ENCODE data around the gene TLE6. TPM values are rescaled to one million over a fixed set of nuclear protein-coding genes. Genes with fewer than 3 reads are reported as not detected.

TLE6 gene
- total RNA-seq, 1 donor from 2014 or later: 0.55 TPM

- Mint-ChIP-seq H3K27me3 (ENCODE audit: low read depth) (peaks cover 19% of the 10 kb centered on the region), H3K4me3 (ENCODE audit: unreplicated experiment) (no peak overlapping the region), H3K36me3 (ENCODE audit: low read depth) (peaks cover 2% of the 10 kb centered on the region), H3K9me3 (ENCODE audit: low read depth) (no peaks in the 10 kb centered on the region), H3K27ac (ENCODE audit: unreplicated experiment) (no peak overlapping the region), H3K4me1 (ENCODE audit: low read depth) (peaks cover 4% of the 10 kb centered on the region)
- DNase-seq (ENCODE audit: low spot score): no peak
- no peak for TF ChIP-seq CTCF (IDR thresholded peaks at IDR 0.05)
These were observed 47.6 kb downstream of the TLE6 start for GRCh38 chr19:3024870-3025548.

GRCh38 chr19:3025549-3025886, 48.2 kb downstream of the TLE6 start:
- DNase-seq (ENCODE audit: low spot score): no peak
- Mint-ChIP-seq H3K27me3 (ENCODE audit: low read depth) (peaks cover 22% of the 10 kb centered on the region), H3K27ac (ENCODE audit: unreplicated experiment) (no peak overlapping the region), H3K4me3 (ENCODE audit: unreplicated experiment) (no peak overlapping the region), H3K36me3 (ENCODE audit: low read depth) (peaks cover 2% of the 10 kb centered on the region), H3K4me1 (ENCODE audit: low read depth) (peaks cover 1% of the 10 kb centered on the region), H3K9me3 (ENCODE audit: low read depth) (no peaks in the 10 kb centered on the region)
- TF ChIP-seq CTCF (IDR thresholded peaks at IDR 0.05): no peak

- no peak for TF ChIP-seq CTCF (IDR thresholded peaks at IDR 0.05)
- Mint-ChIP-seq H3K4me3 (ENCODE audit: unreplicated experiment) (no peak overlapping the region), H3K4me1 (ENCODE audit: low read depth) (no peaks in the 10 kb centered on the region), H3K27ac (ENCODE audit: unreplicated experiment) (no peak overlapping the region), H3K9me3 (ENCODE audit: low read depth) (no peaks in the 10 kb centered on the region), H3K27me3 (ENCODE audit: low read depth) (peaks cover 29% of the 10 kb centered on the region), H3K36me3 (ENCODE audit: low read depth) (peaks cover 3% of the 10 kb centered on the region)
- no peak for DNase-seq (ENCODE audit: low spot score)
These were observed 49.4 kb downstream of the TLE6 start for GRCh38 chr19:3026768-3027167.

GRCh38 chr19:3027292-3027691, 49.9 kb downstream of the TLE6 start:
- Mint-ChIP-seq H3K36me3 (ENCODE audit: low read depth) (peaks cover 3% of the 10 kb centered on the region), H3K4me1 (ENCODE audit: low read depth) (no peaks in the 10 kb centered on the region), H3K27ac (ENCODE audit: unreplicated experiment) (no peak overlapping the region), H3K4me3 (ENCODE audit: unreplicated experiment) (peak overlapping the region; percentile 3), H3K27me3 (ENCODE audit: low read depth) (peaks cover 31% of the 10 kb centered on the region), H3K9me3 (ENCODE audit: low read depth) (no peaks in the 10 kb centered on the region)
- DNase-seq (ENCODE audit: low spot score): no peak
- TF ChIP-seq CTCF (IDR thresholded peaks at IDR 0.05): no peak

- H3K4me1 Mint-ChIP-seq (ENCODE audit: low read depth): no peaks in the 10 kb centered on the region
These were observed 50.6 kb downstream of the TLE6 start for GRCh38 chr19:3027981-3028304.

More at GRCh38 chr19:3027981-3028304, 50.6 kb downstream of the TLE6 start:
- H3K27me3 Mint-ChIP-seq (ENCODE audit: low read depth): peaks cover 36% of the 10 kb centered on the region
- no peak overlapping the region for H3K27ac Mint-ChIP-seq (ENCODE audit: unreplicated experiment)
- peaks cover 3% of the 10 kb centered on the region for H3K36me3 Mint-ChIP-seq (ENCODE audit: low read depth)
- peak overlapping the region; percentile 59 for H3K4me3 Mint-ChIP-seq (ENCODE audit: unreplicated experiment)
- no peaks in the 10 kb centered on the region for H3K9me3 Mint-ChIP-seq (ENCODE audit: low read depth)
- no peak for TF ChIP-seq CTCF (IDR thresholded peaks at IDR 0.05)
- DNase-seq (ENCODE audit: low spot score): no peak

Data from chondrocyte (in vitro differentiated cells).